GM21515 (cell line): ENCODE measurements around the gene METTL25B.
"Not testable (repeated sequence)": the region's sequence is repeated elsewhere in the genome, so short reads cannot be mapped to it uniquely, and the experiment has no call there.

Experiments used
- ATAC-seq: cut with Tn5 transposase; IDR thresholded peaks from one replicate; pipeline ENCODE4 v1.9.1; 2021; ENCODE audit not compliant: unreplicated experiment

Gene METTL25B

DNA sequence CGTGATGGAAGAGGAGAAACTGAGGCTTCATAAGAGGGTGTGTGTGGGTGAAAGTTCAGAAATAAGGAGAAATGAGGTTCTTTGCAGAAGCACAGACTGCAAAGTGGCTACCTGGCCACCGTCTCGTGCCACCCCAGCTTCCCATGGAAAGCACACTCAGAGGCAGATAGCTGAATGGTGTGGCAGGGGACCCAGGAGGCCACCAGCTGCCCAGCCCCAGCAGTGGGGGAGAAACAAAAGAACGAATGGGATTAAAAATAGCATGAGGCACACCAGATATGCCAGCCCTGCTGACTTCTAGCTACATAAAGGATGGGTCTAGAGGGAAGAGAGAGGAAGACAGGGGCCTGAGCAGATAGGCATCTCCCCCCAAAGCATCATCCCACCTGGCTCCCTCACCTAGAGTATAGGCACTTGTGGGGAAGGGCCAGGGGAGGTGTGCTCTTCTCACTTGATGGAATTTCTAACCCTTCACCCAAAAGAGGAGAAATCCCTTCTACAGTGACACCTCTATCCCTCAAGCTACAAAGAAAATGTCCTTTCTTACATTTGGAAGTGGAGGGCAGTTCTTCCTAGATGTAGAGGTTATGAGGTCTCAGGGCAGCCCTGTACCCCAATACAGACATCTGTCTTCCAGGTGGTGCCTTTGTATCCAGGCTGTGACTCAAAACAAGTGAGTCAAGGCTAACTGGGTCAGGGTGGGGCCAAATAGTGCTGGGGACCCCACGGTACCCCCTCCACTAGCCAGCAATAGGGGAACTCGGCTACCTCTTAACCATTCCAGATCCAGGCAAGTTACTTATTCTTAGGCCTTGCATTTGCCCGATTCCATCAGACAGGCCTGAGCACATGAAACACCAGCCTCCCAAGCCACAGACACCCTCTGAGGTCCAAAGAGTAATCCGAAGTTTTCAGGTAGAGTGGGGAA is 19.7 kb downstream of the METTL25B start:
- no peak for ATAC-seq

- ATAC-seq = no peak
These were observed 20.6 kb downstream of the METTL25B start for GRCh38 chr1:156748670-156749418.

DNA sequence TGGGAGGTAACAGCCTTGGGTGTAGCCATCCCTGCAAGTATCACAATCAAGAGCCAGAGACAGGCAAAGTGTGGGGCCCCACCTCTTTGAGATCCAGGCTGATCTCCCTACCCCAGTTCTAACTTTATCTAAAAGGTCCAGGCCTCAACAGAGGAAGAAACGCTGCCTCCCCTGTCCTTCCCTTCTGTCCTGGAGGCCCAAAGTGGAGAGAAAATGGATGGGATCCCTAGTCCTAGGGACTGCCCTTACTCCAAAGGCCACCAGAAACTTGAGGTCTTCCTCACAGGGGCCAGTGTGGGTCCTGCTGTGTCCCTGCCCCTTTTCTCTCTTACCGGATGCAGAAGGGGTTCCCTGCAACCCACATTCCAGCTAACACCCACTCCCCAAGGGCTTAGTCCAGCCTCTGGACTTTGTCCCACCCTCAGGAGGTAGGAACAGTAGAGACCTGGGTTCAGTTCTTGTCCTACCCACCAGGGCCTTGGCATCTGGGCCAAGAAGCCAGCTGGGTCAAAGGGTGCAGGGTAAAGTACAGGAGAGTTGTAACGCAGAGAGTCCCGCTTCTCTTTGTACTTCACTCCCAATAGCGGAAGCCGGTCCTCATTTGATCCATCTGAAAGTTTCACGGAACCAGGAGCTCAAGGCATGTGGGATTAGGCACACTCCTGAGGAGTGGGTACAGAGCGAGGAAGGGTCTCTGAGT is 21.3 kb downstream of the METTL25B start:
- ATAC-seq = no peak

GRCh38 chr1:156750191-156750672 is 22.0 kb downstream of the METTL25B start:
- ATAC-seq = no peak

- peak; percentile 6 for ATAC-seq
These were observed 22.6 kb downstream of the METTL25B start for GRCh38 chr1:156750711-156751450.

DNA sequence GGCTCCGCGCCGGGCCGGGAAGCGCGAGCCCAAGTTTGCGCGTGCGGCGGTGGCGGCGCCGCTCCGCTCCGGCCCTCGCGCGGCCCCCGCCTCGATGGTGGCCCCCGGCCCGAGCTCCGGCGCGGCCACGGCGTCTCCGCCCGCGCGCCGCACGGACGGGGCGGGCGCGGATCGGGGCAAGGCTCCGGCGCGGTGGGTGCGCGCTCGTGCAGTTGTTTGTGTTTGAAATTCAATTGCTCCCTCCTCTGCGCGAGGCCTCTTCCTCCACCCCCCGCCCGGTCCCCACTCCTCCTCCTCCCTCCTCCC is 23.1 kb downstream of the METTL25B start, which contains the start of gene HDGF:
HDGF (minus strand) TSS at position 225 of the 306 bp plus-strand sequence. CDS start 246 bp downstream, outside the sequence.
- ATAC-seq = peak; percentile 16

DNA sequence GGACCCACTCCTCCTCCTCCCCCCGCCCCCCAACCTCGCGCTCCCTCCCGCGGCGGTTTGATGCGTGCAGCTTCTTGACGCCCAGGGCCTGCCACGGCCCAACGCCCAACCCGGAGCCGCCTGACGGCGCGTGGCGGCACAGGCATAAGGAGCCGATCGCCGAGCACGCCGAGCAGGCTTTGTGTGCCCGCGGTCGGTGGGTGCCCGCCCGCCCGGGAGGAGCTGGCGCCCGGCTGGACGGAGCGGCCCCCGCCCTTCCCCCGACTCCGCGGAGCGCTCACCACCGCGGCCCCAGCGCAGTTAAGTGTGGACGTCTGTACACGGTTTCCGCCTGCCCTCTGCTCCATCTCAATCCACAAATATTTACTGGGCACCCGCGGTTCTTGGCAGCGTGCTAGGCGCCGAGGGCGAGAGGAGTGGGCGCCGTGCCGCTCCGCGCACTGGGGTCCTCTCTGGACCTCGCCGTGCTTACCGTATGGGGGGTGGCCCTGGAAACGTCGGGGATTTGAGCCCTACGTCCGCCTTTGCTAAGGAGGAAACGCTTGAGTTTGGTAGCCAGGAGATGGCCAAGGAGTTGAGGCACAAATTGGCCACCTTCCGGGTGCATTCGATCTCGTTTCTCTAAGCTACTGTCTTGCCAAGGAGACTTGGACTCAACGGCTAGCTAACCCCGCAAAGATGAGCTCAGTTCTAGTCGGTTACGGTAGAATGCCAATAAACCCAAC is 23.6 kb downstream of the METTL25B start:
- ATAC-seq = peak; percentile 59

- ATAC-seq = no peak
These were observed 24.7 kb downstream of the METTL25B start for GRCh38 chr1:156752843-156753482.

GRCh38 chr1:156754219-156754618 is 25.9 kb downstream of the METTL25B start:
- ATAC-seq = no peak

GRCh38 chr1:156755527-156755950 is 27.3 kb downstream of the METTL25B start:
- ATAC-seq = no peak

- ATAC-seq = no peak
These were observed 28.1 kb downstream of the METTL25B start for GRCh38 chr1:156756355-156756754.

DNA sequence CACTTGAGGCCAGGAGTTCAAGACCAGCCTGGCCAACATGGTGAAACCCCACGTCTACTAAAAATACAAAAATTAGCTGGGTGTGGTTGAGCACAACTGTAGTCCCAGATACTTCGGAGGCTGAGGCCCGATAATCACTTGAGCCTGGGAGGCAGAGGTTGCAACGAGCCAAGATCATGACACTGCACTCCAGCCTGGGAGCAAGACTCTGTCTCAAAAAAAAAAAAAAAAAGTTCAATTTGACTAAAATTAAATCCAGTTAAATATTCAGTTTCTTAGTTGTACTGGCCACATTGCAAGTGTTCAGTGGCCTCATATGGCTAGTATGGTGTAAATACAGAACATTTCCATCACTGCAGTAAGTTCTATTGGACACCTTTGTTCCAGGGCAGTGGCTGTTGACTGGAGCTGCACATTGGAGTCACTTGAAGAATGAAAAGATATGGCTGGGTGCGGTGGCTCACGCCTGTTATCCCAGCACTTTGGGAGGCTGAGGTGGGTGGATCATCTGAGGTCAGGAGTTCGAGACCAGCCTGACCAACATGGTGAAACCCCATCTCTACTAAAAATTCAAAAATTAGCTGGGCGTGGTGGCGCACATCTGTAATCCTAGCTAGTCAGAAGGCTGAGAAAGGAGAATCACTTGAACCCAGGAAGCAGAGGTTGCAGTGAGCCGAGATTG is 29.4 kb downstream of the METTL25B start:
- not testable (repeated sequence) for ATAC-seq

- no peak for ATAC-seq
These were observed 32.0 kb downstream of the METTL25B start for GRCh38 chr1:156760092-156760795.

DNA sequence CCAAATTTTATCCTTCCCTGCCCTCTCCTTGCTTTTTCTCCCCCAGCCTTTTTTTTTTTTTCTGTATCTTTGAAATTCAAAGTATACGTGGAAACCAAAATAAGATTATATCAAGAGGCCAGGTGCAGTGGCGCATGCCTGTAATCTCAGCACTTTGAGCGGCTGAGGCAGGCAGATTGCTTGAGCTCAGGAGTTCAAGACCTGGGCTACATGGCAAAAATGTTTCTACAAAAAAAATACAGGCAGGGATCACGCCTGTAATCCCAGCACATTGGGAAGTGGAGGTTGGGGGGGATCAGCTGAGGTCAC is 32.5 kb downstream of the METTL25B start:
- no peak for ATAC-seq

GRCh38 chr1:156765136-156765535 is 36.9 kb downstream of the METTL25B start:
- ATAC-seq = not testable (repeated sequence)

GRCh38 chr1:156765666-156766065 is 37.4 kb downstream of the METTL25B start:
- no peak for ATAC-seq

DNA sequence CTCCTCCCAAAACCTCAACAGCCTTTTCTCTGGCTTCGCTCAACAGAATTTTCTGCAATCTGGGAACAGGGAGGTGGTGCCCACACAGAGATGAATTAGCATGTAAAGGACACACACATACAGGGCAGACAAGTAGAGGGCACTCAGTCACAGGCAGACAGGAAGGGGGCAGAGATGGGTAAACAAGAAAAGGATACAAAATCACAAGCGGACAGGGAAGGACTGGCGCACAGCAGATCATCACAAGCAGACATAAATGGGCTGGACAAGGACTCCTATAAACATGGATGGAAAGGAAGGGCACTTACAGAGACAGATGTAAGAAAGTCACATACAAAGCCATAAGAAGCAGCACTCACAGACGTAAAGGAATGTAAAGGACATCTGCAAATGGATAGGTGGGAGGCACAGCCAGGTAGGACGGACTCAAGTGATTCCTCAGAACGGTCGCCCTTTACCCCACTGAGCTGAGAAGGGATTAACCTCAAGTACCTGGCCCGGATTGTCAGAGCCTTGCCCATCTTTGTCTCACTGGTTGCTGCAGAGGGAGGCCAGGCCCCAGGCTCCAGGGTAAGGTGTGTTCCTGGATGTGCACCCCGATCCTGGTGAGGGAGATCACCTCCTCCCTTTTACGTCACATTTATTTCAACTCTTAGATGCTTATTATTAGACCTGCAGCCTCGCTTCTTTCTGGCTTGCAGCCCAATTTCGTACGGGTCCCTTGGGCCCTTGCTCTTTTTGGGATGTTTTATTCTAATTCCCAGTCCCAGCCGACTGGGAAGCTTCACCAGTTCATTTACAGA is 38.2 kb downstream of the METTL25B start:
- ATAC-seq = peak; percentile 12
